Astrocyte of the spinal cord (primary cell): Measurements from ENCODE around the gene RANBP9.

Experiments used
- DNase-seq: peaks from one replicate; pipeline ENCODE4 v3.0.0; 2011; ENCODE audit warnings: low read depth, low spot score
- H3K4me3 ChIP-seq: 2 replicates; pipeline ENCODE4 v1.5.1; 2011; ENCODE audit warnings: low read depth, mild to moderate bottlenecking, low read length, moderate library complexity
- CTCF ChIP-seq: IDR thresholded peaks from 2 replicates; pipeline ENCODE4 v1.5.1; 2012; ENCODE audit warnings: low read depth, mild to moderate bottlenecking, low read length, inconsistent platforms
- in situ Hi-C: cut with HindIII; loops from 2 replicates; pipeline ENCODE4 v1.10.0; 2017; ENCODE audit warnings: low sequenced_read_pairs

RANBP9 gene

GRCh38 chr6:13604546-13605416, 106.9 kb downstream of the RANBP9 start:
- DNase-seq = no peak
- in situ Hi-C loops = no loop called here
- no peak overlapping the region for H3K4me3 ChIP-seq
- TF ChIP-seq CTCF = no peak

DNA sequence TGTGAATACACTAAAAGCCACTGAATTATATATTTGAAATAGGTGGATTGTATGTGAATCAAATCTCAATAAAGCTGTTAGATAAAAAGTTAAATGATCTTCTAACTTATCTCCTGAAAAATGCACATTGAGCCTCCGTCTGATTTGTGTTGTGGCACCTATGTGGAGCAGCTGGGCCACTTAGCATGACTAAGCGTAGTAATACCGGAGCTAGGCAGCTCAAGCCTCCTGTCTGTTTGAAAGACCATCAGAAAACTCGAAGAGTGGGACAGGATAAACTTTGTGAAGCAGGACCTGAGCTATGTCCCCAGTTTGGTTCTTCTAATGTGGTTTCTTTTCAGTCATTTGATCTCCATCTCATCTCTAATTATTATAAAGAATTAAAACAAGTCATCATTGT, 107.5 kb downstream of the RANBP9 start:
- DNase-seq = no peak
- H3K4me3 ChIP-seq = no peak overlapping the region
- TF ChIP-seq CTCF = no peak
- in situ Hi-C loops = no loop called here

DNA sequence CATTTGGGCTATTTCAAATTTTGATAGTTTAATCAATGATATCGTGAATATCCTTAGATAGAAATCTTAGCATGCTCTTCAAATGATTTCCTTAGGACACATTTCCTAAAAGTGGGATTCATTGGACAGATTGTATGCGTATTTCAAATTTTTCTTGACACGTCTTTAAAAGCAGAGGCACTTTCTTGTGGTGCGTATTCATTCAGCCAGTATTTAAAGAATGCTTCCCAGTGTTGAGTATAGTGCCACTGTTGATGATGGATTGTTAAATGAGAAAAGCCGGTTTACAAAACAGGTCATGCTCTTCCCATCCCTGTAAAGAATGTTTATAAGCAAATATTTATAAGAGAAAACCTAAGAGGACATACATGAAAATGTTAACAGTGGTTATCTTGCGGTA, 111.6 kb downstream of the RANBP9 start:
- no peak overlapping the region for H3K4me3 ChIP-seq
- in situ Hi-C loops = no loop called here
- TF ChIP-seq CTCF = no peak
- DNase-seq = no peak

DNA sequence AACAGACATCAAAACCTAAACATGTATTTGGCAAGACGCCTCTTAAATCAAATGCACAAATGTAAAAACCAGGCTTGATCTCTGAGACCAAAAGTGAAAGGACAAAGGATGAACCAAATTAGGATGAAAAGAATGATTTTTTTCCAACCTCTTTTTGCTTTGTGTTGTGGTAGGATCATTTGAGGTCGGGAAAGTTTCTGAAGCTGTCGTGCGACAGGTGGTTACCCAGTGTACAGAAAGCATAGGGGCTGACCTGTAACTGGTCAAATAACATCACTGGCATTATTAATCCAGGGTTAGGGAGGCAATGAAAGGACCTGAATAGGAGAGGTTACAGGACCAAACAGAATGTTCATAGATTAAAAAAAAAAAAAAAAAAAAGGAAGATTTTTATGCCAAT, 114.6 kb downstream of the RANBP9 start:
- no peak for TF ChIP-seq CTCF
- DNase-seq = no peak
- in situ Hi-C loops = no loop called here
- H3K4me3 ChIP-seq = no peak overlapping the region

DNA sequence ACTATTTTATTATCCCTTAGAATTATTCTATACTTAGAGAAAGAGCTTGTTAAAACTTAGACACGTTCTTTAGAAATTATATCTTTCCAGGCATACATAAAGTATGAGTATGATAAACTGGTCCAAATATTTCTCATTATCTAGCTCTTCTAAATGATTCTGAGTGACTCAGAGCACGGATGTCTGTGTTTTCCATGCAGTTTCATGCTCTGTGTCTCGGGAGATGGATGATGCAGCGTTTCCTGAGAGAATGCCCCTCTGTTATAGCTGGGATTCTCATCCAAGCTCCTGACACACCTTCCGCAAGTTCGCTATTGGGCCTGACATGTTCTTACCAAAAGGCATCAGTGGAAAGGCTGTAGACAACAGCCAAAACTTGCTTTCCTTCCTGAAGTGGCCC, 117.9 kb downstream of the RANBP9 start:
- in situ Hi-C loops = no loop called here
- no peak overlapping the region for H3K4me3 ChIP-seq
- TF ChIP-seq CTCF = no peak
- DNase-seq = no peak

- H3K4me3 ChIP-seq = no peak overlapping the region
- DNase-seq = no peak
- TF ChIP-seq CTCF = no peak
- in situ Hi-C loops = no loop called here
Measured at GRCh38 chr6:13593103-13593502, 118.5 kb downstream of the RANBP9 start.
